Prostate gland (tissue), 2 donors: ENCODE measurements around the gene HOXA7.

Source experiments
- CTCF ChIP-seq, 4 experiments: fragments of 200-600 bp in 2 of 4; fragments of 450-650 bp in 2 of 4; sonication (generic) in 2 of 4; IDR thresholded peaks; 1 replicate in 3 of 4; 2 replicates in 1 of 4; pipeline ENCODE4 v1.5.1; 2016 to 2019; ENCODE audit warnings: antibody characterized with exemption in 4 of 4, mild to moderate bottlenecking in 2 of 4, moderate library complexity in 2 of 4
- POLR2AphosphoS5 ChIP-seq: sonication (generic); formaldehyde crosslinking; IDR thresholded peaks from one replicate; pipeline ENCODE4 v1.6.1; 2017; ENCODE audit warnings: antibody characterized with exemption

- TF ChIP-seq CTCF (IDR thresholded peaks at IDR 0.05) (no peak), POLR2AphosphoS5 (no peak)
Measured at GRCh38 chr7:27162561-27163287, 6.2 kb upstream of the HOXA7 start.
